HFFc6 (cell line): Measurements from ENCODE around the gene KCNMA1. TPM values are rescaled to one million over a fixed set of nuclear protein-coding genes. Genes with fewer than 3 reads are reported as not detected.

ENCODE experiments used
- DNase-seq: peaks from one replicate; pipeline ENCODE4 v3.0.0-alpha.2; 2018
- H3K27ac Mint-ChIP-seq: 2 replicates; pipeline ENCODE4 v1.8.0; 2020; ENCODE audit warnings: mild to moderate bottlenecking, mixed read lengths
- H3K27me3 Mint-ChIP-seq: 2 replicates; pipeline ENCODE4 v1.8.0; 2021; ENCODE audit warnings: mild to moderate bottlenecking, moderate library complexity, mixed read lengths; ENCODE audit not compliant: insufficient read depth
- H3K36me3 Mint-ChIP-seq: 2 replicates; pipeline ENCODE4 v1.8.0; 2021; ENCODE audit warnings: low read depth, mixed read lengths
- H3K4me1 Mint-ChIP-seq: 2 replicates; pipeline ENCODE4 v1.8.0; 2020; ENCODE audit warnings: low read depth, mixed read lengths
- H3K4me3 Mint-ChIP-seq: 2 replicates; pipeline ENCODE4 v1.8.0; 2020; ENCODE audit warnings: mild to moderate bottlenecking, moderate library complexity, mixed read lengths
- H3K9me3 Mint-ChIP-seq: 2 replicates; pipeline ENCODE4 v1.8.0; 2020; ENCODE audit warnings: mild to moderate bottlenecking, mixed read lengths
- total RNA-seq, 6 experiments: library from RNA; stranded (reverse); fragmentation: NEBNext Ultra II Directional; extraction: Animal tissue kit (Norgen Biotek cat#: 25700); gene quantifications; 2 replicates in 1 of 6; 3 replicates in 5 of 6; pipeline ENCODE4 v1.2.3, GENCODE V29; 2021
- TF ChIP-seq, protein P1 (sequence below): fragments of 200-600 bp; sonication (generic); IDR thresholded peaks from 2 replicates; pipeline ENCODE4 v1.5.0; 2021; ENCODE audit warnings: antibody characterized with exemption, mild to moderate bottlenecking

The KCNMA1 gene
- total RNA-seq, 6 experiments from 2014 or later = 87.1 to 191 (median 93.5) TPM

GRCh38 chr10:77334501-77334900 lies 303.1 kb downstream of the KCNMA1 start:
- H3K4me1 Mint-ChIP-seq = peaks cover 27% of the 10 kb centered on the region
- TF ChIP-seq, protein P1, sequence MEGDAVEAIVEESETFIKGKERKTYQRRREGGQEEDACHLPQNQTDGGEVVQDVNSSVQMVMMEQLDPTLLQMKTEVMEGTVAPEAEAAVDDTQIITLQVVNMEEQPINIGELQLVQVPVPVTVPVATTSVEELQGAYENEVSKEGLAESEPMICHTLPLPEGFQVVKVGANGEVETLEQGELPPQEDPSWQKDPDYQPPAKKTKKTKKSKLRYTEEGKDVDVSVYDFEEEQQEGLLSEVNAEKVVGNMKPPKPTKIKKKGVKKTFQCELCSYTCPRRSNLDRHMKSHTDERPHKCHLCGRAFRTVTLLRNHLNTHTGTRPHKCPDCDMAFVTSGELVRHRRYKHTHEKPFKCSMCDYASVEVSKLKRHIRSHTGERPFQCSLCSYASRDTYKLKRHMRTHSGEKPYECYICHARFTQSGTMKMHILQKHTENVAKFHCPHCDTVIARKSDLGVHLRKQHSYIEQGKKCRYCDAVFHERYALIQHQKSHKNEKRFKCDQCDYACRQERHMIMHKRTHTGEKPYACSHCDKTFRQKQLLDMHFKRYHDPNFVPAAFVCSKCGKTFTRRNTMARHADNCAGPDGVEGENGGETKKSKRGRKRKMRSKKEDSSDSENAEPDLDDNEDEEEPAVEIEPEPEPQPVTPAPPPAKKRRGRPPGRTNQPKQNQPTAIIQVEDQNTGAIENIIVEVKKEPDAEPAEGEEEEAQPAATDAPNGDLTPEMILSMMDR = no peak
- no peak for DNase-seq
- H3K4me3 Mint-ChIP-seq = no peak overlapping the region
- peaks cover 3% of the 10 kb centered on the region; the same call in 1 of the 2 replicates for H3K27me3 Mint-ChIP-seq
- peaks cover 3% of the 10 kb centered on the region for H3K9me3 Mint-ChIP-seq
- peaks cover 11% of the 10 kb centered on the region for H3K36me3 Mint-ChIP-seq
- H3K27ac Mint-ChIP-seq = no peak overlapping the region

DNA sequence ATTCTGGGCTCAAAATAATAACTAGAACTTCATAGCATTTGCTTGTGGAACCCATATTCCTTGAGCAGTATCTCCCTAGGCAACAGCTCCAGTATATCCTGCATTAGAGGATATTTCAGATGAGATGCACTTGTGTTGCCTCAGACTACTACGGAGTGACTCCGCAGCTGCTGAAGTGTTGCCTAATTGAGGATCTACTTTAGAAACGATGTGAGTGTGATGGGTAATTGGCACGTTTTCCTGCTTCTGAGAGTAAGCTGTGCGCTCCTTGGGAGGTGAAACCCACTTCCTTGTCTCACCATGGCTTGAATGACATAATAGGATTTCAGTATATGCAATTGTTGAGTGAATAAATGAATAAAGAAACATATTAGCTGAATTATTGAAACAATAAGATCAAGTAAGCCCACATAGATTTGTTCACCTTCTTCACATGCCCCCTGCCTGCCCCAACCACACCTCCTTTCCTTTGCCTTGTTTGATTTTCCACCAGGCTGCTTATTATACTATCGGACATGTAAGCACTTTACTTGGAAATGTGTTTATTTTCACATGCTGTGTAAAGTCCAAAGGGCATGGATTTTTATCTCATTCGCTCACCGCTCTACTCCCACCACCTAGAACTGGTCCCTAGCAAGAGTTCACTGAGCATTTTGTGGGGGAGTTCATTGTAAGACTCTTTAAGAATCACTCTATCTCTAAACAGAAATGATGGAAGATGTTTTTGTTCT lies 303.8 kb downstream of the KCNMA1 start:
- Mint-ChIP-seq H3K27ac (no peak overlapping the region), H3K9me3 (no peaks in the 10 kb centered on the region), H3K4me1 (peaks cover 27% of the 10 kb centered on the region), H3K27me3 (peaks cover 3% of the 10 kb centered on the region; the same call in 1 of the 2 replicates), H3K4me3 (no peak overlapping the region), H3K36me3 (peaks cover 3% of the 10 kb centered on the region; the same call in 1 of the 2 replicates)
- TF ChIP-seq, protein P1 = no peak
- DNase-seq = no peak

DNA sequence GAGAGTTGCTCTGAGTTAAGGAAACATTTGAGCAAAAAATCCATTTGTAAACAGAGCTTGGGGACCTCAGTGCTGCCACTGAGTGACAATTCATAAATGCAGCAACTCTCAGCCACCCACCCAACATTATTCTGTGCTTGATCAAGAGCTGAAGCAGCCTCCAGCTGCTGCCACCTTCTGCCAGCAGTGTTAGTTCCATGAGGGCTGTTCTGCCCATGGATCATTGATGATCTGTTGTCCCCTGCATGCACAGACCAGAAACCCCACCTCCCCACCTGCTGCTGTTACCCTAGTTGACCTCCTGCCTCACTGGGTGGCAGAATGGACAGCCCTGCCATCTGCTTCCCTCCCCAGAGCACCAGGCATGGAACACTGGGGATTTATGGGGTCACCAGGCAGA lies 305.4 kb downstream of the KCNMA1 start:
- Mint-ChIP-seq H3K27me3 (peaks cover 3% of the 10 kb centered on the region; the same call in 1 of the 2 replicates), H3K4me1 (peaks cover 27% of the 10 kb centered on the region), H3K36me3 (peaks cover 7% of the 10 kb centered on the region), H3K27ac (no peak overlapping the region), H3K4me3 (no peak overlapping the region), H3K9me3 (no peaks in the 10 kb centered on the region)
- no peak for DNase-seq
- TF ChIP-seq, protein P1 = no peak

DNA sequence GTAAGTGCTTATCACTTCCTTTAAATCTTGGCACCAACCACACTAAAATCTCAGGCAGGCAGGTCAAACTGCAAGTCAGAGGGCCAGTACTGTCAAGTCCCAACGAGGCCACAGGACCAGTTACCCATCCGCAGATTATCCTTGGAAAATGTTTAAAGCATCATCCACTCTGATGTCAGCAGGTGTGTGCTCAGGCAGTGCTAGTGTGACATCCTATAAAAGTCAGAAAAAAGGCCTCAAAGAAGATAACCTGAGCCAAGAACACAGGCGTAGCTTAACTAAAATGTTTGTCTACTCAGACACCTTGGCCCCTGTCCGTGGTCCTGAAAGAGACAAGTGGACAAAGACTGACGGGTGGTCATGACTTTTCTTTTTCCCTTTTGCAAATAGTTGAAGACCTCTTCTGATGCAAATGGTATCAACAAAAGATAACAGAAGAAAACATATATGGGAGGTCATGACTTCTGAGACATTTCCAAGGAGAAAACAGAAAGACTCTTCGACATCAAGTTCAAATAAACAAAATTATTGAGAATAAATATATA lies 309.3 kb downstream of the KCNMA1 start:
- Mint-ChIP-seq H3K27me3 (peaks cover 6% of the 10 kb centered on the region), H3K4me1 (peaks cover 28% of the 10 kb centered on the region), H3K27ac (no peak overlapping the region), H3K4me3 (no peak overlapping the region), H3K36me3 (peaks cover 31% of the 10 kb centered on the region), H3K9me3 (no peaks in the 10 kb centered on the region)
- TF ChIP-seq, protein P1 = no peak
- DNase-seq = no peak

DNA sequence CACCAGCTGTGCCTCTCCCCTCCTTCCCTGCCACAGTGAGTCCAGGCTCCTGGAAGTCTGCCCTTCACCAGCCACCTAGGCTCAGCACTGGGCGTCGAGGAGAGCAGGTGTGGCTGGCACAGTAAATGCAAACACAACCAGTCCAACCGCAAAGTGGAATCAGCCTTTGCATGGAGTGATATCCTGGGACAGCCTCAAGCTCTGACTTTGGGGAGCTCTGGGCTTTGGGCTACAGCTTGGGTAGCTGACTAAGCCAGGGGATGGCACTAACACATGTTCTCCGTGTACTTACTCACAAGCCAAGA lies 312.4 kb downstream of the KCNMA1 start:
- H3K4me1 Mint-ChIP-seq = peaks cover 42% of the 10 kb centered on the region
- H3K36me3 Mint-ChIP-seq = peaks cover 50% of the 10 kb centered on the region
- no peak overlapping the region for H3K4me3 Mint-ChIP-seq
- DNase-seq = no peak
- H3K27me3 Mint-ChIP-seq = peaks cover 3% of the 10 kb centered on the region; the same call in 1 of the 2 replicates
- no peak overlapping the region for H3K27ac Mint-ChIP-seq
- TF ChIP-seq, protein P1 = no peak
- peaks cover 20% of the 10 kb centered on the region for H3K9me3 Mint-ChIP-seq
